Measurements from ENCODE around the gene TTC14. TPM values are rescaled to one million over a fixed set of nuclear protein-coding genes. Genes with fewer than 3 reads are reported as not detected.

The TTC14 gene
- total and polyA plus RNA-seq, 9 of the 15 experiments (the other 6 are each of a cell fraction or from before 2014, with no cell fraction given), result 10.0 to 61.9 (median 27.0) TPM

DNA sequence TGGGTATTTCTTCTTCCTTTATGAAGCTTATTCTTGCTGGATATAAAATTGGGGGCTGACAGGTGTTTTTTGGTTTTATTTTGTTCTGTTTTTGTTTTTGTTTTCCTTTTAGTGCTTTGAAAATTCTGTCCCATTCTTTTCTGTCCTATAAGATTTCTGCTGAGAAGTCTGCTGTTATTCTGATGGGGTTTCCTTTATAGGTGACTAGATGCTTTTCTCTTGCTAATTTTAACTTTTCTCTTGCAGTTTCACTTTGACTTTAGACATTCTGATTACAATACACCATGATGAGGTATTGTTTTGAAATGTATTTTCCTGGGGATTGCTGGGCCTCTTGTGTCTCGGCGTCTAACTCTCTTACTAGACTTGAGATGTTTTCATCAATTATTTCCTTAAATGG, 22.8 kb downstream of the TTC14 start:
- intact Hi-C loops (cut with micrococcal nuclease), result no loop called here

DNA sequence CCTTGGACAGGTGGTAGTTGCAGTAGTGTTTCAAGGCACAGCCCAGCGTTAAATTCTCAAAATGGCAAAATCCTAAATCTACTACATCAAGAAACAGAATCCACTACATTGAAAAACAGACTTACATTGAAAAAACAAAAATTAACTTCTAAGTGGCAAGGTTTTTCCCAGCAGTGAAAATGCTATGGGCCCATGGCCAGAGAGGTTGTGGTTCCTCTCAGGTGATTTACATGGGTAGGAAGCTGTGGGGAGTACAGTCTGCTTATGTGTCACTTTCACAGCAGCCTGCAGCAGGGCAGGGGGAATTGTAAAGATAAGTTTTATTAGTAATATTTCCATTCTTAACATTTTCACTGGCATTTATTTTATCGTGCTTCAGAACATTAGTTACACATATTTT, 24.9 kb downstream of the TTC14 start:
- DNase-seq (ENCODE audit: extremely low read depth in 1 of 4, low spot score in 3 of 4) (no peak), ATAC-seq (no peak), FAIRE-seq (no peak)
- Histone ChIP-seq H3K27ac (ENCODE audit: extremely low read depth, low read depth, low read length) (no peak overlapping the region), H3K27me3 (ENCODE audit: control insufficient read depth in 2 of 2, insufficient read depth in 2 of 2, low read length in 2 of 2) (no peaks in the 10 kb centered on the region), H3K79me2 (ENCODE audit: control insufficient read depth, insufficient read depth, low read length) (no peaks in the 10 kb centered on the region), H3K9me1 (ENCODE audit: control insufficient read depth, insufficient read depth, low read length) (no peaks in the 10 kb centered on the region), H3K9me3 (replicated peaks; ENCODE audit: control insufficient read depth, insufficient read depth, low read depth, low read length) (no peaks in the 10 kb centered on the region), H3K9ac (ENCODE audit: insufficient read depth in 1 of 2, low read depth in 2 of 2, low read length in 2 of 2) (no peak overlapping the region), H3K4me2 (ENCODE audit: insufficient read depth, low read length) (no peak overlapping the region), H4K20me1 (replicated peaks; ENCODE audit: control insufficient read depth, insufficient read depth, low read length) (no peaks in the 10 kb centered on the region), H2AFZ (ENCODE audit: low read depth, low read length) (no peak overlapping the region), H3K4me1 (replicated peaks in 1 of 2; ENCODE audit: control insufficient read depth in 2 of 2, insufficient read depth in 2 of 2, low read length in 2 of 2) (no peaks in the 10 kb centered on the region), H3K36me3 (ENCODE audit: control insufficient read depth, insufficient read depth, low read length) (no peaks in the 10 kb centered on the region), H3K4me3 (no peak overlapping the region)
- in situ Hi-C loops (cut with MboI) (no loop called here), intact Hi-C loops (cut with micrococcal nuclease) (no loop called here)
- no TSS peak for BruUV-seq (replicated peaks)
- POLR2A ChIA-PET, result interaction anchor here (1.0 kb wide), 1 partner anchor 25 kb away, joined by 4 read pairs; the partner anchor contains the start of gene TTC14
- TF ChIP-seq POU5F1 (IDR thresholded peaks at IDR 0.05; ENCODE audit: borderline replicate concordance, low read depth, low read length, partially characterized antibody) (no peak), XRCC3 (IDR thresholded peaks at IDR 0.05) (no peak), MAFK (IDR thresholded peaks at IDR 0.05; ENCODE audit: low read length) (no peak), TAF15 (IDR thresholded peaks at IDR 0.05; ENCODE audit: low read depth, low read length) (no peak), JUN (IDR thresholded peaks at IDR 0.05; ENCODE audit: borderline replicate concordance, low read depth, low read length) (no peak), JUN (CRISPR knock-in tag; IDR thresholded peaks at IDR 0.05; ENCODE audit: borderline replicate concordance) (no peak), MTA3 (IDR thresholded peaks at IDR 0.05; ENCODE audit: borderline replicate concordance) (no peak), SMAD3 (CRISPR knock-in tag; conservative IDR thresholded peaks at IDR 0.05) (no peak), ZBTB7A (IDR thresholded peaks at IDR 0.05; ENCODE audit: borderline replicate concordance, control insufficient read depth, low read depth, low read length) (no peak)
- TF ChIP-seq, protein P1, sequence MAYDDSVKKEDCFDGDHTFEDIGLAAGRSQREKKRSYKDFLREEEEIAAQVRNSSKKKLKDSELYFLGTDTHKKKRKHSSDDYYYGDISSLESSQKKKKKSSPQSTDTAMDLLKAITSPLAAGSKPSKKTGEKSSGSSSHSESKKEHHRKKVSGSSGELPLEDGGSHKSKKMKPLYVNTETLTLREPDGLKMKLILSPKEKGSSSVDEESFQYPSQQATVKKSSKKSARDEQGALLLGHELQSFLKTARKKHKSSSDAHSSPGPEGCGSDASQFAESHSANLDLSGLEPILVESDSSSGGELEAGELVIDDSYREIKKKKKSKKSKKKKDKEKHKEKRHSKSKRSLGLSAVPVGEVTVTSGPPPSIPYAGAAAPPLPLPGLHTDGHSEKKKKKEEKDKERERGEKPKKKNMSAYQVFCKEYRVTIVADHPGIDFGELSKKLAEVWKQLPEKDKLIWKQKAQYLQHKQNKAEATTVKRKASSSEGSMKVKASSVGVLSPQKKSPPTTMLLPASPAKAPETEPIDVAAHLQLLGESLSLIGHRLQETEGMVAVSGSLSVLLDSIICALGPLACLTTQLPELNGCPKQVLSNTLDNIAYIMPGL (CRISPR knock-in tag; IDR thresholded peaks at IDR 0.05), result no peak
- 13% methylated on average over 2 of the region's 2 CpGs for WGBS (ENCODE audit: insufficient coverage, low coverage, missing lambda C conversion rate)
- CTCF ChIA-PET (ENCODE audit: low intra/inter-chr PET ratio), result no interaction called here

More for the DNA sequence above, 22.8 kb downstream of the TTC14 start:
- FAIRE-seq (no peak), ATAC-seq (no peak), DNase-seq (ENCODE audit: extremely low read depth in 1 of 4, low spot score in 3 of 4) (no peak)
- Histone ChIP-seq H3K9me3 (replicated peaks; ENCODE audit: control insufficient read depth, insufficient read depth, low read depth, low read length) (no peaks in the 10 kb centered on the region), H3K9me1 (ENCODE audit: control insufficient read depth, insufficient read depth, low read length) (no peaks in the 10 kb centered on the region), H3K79me2 (ENCODE audit: control insufficient read depth, insufficient read depth, low read length) (no peaks in the 10 kb centered on the region), H2AFZ (ENCODE audit: low read depth, low read length) (no peak overlapping the region), H3K27me3 (ENCODE audit: control insufficient read depth in 2 of 2, insufficient read depth in 2 of 2, low read length in 2 of 2) (no peaks in the 10 kb centered on the region), H3K4me1 (replicated peaks in 1 of 2; ENCODE audit: control insufficient read depth in 2 of 2, insufficient read depth in 2 of 2, low read length in 2 of 2) (no peaks in the 10 kb centered on the region), H3K4me2 (ENCODE audit: insufficient read depth, low read length) (no peak overlapping the region), H4K20me1 (replicated peaks; ENCODE audit: control insufficient read depth, insufficient read depth, low read length) (no peaks in the 10 kb centered on the region), H3K27ac (ENCODE audit: extremely low read depth, low read depth, low read length) (no peak overlapping the region), H3K36me3 (ENCODE audit: control insufficient read depth, insufficient read depth, low read length) (no peaks in the 10 kb centered on the region), H3K9ac (ENCODE audit: insufficient read depth in 1 of 2, low read depth in 2 of 2, low read length in 2 of 2) (no peak overlapping the region), H3K4me3 (no peak overlapping the region)
- ChIA-PET POLR2A (interaction anchor here (1.6 kb wide), 1 partner anchor 9 kb away, joined by 3 read pairs; no protein-coding TSS in a partner anchor), CTCF (ENCODE audit: low intra/inter-chr PET ratio) (no interaction called here)
- in situ Hi-C loops (cut with MboI), result loop anchor here (25.0 kb wide), 2 partner anchors 363 to 1187 kb away; partner anchors contain the start of gene DNAJC19
- no peak for TF ChIP-seq SMARCE1 (IDR thresholded peaks at IDR 0.05)
- TF ChIP-seq RAD51 (IDR thresholded peaks at IDR 0.05; ENCODE audit: borderline replicate concordance, low read depth), result no peak
- TF ChIP-seq GABPB2 (CRISPR knock-in tag; conservative IDR thresholded peaks at IDR 0.05), result no peak
- no peak for TF ChIP-seq MCM7 (IDR thresholded peaks at IDR 0.05)
- no peak for TF ChIP-seq HDAC2 (IDR thresholded peaks at IDR 0.05)
- no TSS peak for BruUV-seq (replicated peaks)
- WGBS (ENCODE audit: insufficient coverage, low coverage, missing lambda C conversion rate), result 100% methylated on average over 2 of the region's 2 CpGs

Data from K562 (cell line).